WERI-Rb-1 (cell line): Measurements from ENCODE around the gene BHMT.
A peak's percentile ranks its signal among the peaks of the same experiment; 100 is the strongest.

Experiments
- DNase-seq: peaks from one replicate; pipeline ENCODE4 v3.0.0-alpha.2; 2020
- H3K27ac ChIP-seq: fragments of 250-450 bp; sonication (Bioruptor Pico); 2 replicates; pipeline ENCODE4 v1.5.1; 2020; ENCODE audit warnings: mild to moderate bottlenecking, moderate library complexity
- H3K27me3 ChIP-seq: fragments of 250-450 bp; sonication (Bioruptor Pico); 2 replicates; pipeline ENCODE4 v1.5.1; 2021; ENCODE audit warnings: mild to moderate bottlenecking, low read depth, moderate library complexity; ENCODE audit not compliant: insufficient read depth, severe bottlenecking
- H3K36me3 ChIP-seq: fragments of 250-450 bp; sonication (Bioruptor Pico); 2 replicates; pipeline ENCODE4 v1.5.1; 2020; ENCODE audit warnings: mild to moderate bottlenecking, moderate library complexity
- H3K4me3 ChIP-seq: 2 replicates; pipeline ENCODE4 v1.5.1; 2011; ENCODE audit warnings: low read depth, mild to moderate bottlenecking, control low read depth, low read length
- H3K9me3 ChIP-seq: fragments of 250-450 bp; sonication (Bioruptor Pico); 2 replicates; pipeline ENCODE4 v1.5.1; 2021; ENCODE audit warnings: mild to moderate bottlenecking, moderate library complexity; ENCODE audit not compliant: severe bottlenecking
- TF ChIP-seq, protein P1 (sequence below): IDR thresholded peaks from 2 replicates; pipeline ENCODE4 v1.5.1; 2011; ENCODE audit warnings: low read depth, mild to moderate bottlenecking, control low read depth, inconsistent platforms, low read length

The BHMT gene

DNA sequence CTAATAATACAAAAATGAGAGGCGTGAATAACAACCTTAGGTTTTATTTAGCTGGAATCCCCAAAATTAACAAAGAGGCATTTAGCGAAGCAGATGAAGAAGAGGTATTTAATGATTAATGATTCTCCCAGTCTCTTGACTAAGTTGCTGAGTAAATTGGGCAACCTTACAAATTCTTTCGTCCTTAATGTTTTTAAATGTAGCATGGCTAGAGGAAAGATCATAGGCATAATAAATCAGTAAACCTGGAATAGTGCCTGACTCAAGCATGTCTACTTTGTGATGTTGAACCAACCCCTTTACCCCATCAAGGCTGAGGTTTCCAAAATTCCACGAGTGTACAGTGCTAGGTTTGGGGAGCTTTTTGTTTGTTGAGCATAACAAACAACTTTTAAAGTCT lies 7.9 kb downstream of the BHMT start:
- TF ChIP-seq, protein P1, sequence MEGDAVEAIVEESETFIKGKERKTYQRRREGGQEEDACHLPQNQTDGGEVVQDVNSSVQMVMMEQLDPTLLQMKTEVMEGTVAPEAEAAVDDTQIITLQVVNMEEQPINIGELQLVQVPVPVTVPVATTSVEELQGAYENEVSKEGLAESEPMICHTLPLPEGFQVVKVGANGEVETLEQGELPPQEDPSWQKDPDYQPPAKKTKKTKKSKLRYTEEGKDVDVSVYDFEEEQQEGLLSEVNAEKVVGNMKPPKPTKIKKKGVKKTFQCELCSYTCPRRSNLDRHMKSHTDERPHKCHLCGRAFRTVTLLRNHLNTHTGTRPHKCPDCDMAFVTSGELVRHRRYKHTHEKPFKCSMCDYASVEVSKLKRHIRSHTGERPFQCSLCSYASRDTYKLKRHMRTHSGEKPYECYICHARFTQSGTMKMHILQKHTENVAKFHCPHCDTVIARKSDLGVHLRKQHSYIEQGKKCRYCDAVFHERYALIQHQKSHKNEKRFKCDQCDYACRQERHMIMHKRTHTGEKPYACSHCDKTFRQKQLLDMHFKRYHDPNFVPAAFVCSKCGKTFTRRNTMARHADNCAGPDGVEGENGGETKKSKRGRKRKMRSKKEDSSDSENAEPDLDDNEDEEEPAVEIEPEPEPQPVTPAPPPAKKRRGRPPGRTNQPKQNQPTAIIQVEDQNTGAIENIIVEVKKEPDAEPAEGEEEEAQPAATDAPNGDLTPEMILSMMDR, result no peak

DNA sequence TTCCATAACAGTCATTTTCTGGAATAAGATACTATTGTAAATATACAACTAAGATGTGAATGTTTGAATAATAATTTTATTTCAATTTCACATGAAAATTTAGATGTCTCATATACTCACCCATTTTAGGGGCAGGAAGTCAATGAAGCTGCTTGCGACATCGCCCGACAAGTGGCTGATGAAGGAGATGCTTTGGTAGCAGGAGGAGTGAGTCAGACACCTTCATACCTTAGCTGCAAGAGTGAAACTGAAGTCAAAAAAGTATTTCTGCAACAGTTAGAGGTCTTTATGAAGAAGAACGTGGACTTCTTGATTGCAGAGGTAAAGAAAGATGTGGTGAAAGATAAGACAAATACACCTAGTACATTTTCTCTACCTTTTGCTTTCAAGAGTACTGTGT lies 8.6 kb downstream of the BHMT start:
- Histone ChIP-seq H3K36me3 (no peaks in the 10 kb centered on the region), H3K9me3 (no peaks in the 10 kb centered on the region), H3K27me3 (no peaks in the 10 kb centered on the region), H3K27ac (no peak overlapping the region), H3K4me3 (no peak overlapping the region)
- TF ChIP-seq, protein P1, result no peak
- DNase-seq, result no peak

More for the DNA sequence above, 7.9 kb downstream of the BHMT start:
- H3K4me3 ChIP-seq, result no peak overlapping the region
- H3K27me3 ChIP-seq, result no peaks in the 10 kb centered on the region
- no peak for DNase-seq
- H3K27ac ChIP-seq, result no peak overlapping the region
- no peaks in the 10 kb centered on the region for H3K9me3 ChIP-seq
- no peaks in the 10 kb centered on the region for H3K36me3 ChIP-seq

DNA sequence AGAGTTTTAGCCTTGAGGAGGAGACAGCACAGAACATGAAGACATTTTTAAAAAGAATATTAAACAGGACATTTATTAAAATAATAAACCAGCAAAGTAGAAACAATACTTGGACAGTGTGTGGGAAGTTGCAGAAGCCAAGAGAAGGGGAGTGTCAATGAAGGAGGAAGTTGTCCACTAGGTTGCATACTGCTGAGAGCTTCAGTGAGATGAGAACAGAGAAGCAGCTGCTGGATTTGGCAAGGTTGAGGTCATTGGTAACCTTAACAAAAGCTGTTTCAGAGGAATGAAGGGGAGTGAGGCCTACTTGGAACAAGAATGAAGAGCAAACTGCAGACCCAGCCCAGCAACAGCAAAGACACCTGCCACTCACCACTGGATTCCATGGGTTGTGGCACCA lies 11.4 kb downstream of the BHMT start:
- Histone ChIP-seq H3K27ac (no peak overlapping the region), H3K36me3 (no peaks in the 10 kb centered on the region), H3K27me3 (no peaks in the 10 kb centered on the region), H3K9me3 (no peaks in the 10 kb centered on the region), H3K4me3 (no peak overlapping the region)
- DNase-seq, result no peak
- TF ChIP-seq, protein P1, result no peak

DNA sequence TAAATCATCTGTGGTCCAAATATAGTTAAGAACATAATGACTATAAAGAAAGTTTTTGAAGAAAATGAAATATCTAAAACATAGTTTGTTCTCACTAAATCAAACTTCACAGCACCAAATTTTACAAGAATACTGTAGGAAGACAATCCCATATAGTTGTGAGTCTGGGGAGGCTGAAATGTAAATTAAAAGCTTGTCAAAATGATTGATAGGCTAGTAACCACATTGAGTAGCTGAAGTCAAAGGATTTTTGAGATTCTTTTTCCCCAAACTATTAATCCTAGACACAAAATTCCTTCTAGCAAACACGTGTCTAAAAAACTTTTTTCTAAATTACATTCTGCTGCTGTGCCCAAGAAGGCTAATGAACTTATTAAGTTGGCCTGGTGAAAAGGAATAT lies 13.0 kb downstream of the BHMT start:
- Histone ChIP-seq H3K36me3 (no peaks in the 10 kb centered on the region), H3K9me3 (no peaks in the 10 kb centered on the region), H3K4me3 (no peak overlapping the region), H3K27me3 (no peaks in the 10 kb centered on the region), H3K27ac (no peak overlapping the region)
- DNase-seq, result no peak
- TF ChIP-seq, protein P1, result no peak

DNA sequence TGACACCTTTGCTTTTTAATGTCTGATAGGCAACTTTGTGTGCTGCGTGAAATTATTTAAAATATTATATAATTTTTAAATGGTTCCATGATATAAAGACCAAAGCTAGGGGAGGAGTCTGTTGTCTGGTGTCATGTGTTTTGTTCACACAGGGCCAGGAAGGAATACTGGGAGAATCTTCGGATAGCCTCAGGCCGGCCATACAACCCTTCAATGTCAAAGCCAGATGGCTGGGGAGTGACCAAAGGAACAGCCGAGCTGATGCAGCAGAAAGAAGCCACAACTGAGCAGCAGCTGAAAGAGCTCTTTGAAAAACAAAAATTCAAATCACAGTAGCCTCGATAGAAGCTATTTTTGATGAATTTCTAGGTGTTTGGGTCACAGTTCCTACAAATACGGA lies 19.2 kb downstream of the BHMT start:
- TF ChIP-seq, protein P1, result no peak
- Histone ChIP-seq H3K9me3 (no peaks in the 10 kb centered on the region), H3K4me3 (no peak overlapping the region), H3K36me3 (no peaks in the 10 kb centered on the region), H3K27me3 (no peaks in the 10 kb centered on the region), H3K27ac (peak overlapping the region; percentile 37; the same call in 1 of the 2 replicates)
- peak; percentile 22 for DNase-seq

DNA sequence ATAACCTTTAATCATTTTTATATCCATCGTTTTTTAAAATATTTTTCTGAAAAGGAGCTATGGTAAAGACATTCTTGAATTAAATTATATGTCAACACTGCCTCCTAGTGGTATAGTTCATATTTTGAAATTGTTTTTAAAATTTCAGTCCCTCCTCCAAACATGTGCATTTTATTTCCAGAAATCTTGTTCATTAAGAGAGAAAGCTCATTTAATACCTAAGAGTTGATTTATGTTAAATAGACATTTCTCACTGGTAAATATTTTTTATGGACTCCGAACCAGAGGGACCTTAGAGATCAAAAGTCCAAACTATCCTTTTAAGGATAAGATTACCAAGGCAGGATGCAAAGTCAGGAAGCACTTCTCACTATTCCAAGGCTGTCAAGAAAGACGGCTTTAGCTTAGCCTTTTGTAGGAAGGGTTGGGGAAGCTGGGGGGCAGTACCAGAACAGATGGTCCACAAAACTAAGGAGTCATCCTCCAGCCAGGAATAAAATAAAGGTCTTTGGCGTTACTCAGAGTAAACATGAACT lies 21.6 kb downstream of the BHMT start:
- no peaks in the 10 kb centered on the region for H3K36me3 ChIP-seq
- no peaks in the 10 kb centered on the region for H3K27me3 ChIP-seq
- no peak for DNase-seq
- no peaks in the 10 kb centered on the region for H3K9me3 ChIP-seq
- TF ChIP-seq, protein P1, result no peak
- peak overlapping the region; percentile 24 for H3K4me3 ChIP-seq
- peak overlapping the region; percentile 84 for H3K27ac ChIP-seq
